Testis (tissue), 3 donors: Measurements from ENCODE around the gene NPB. TPM values are rescaled to one million over a fixed set of nuclear protein-coding genes. Genes with fewer than 3 reads are reported as not detected.

Experiments used
- DNase-seq: peaks from one replicate; pipeline ENCODE4 v3.0.0-alpha.2; 2019
- H3K27ac ChIP-seq, 2 donors: fragments of 200-600 bp; sonication (generic); one replicate each; pipeline ENCODE4 v1.5.1; 2019
- H3K27me3 ChIP-seq: fragments of 200-600 bp; sonication (generic); one replicate; pipeline ENCODE4 v1.5.1; 2019
- H3K36me3 ChIP-seq: fragments of 200-600 bp; sonication (generic); one replicate; pipeline ENCODE4 v1.5.1; 2017; ENCODE audit warnings: low read depth; ENCODE audit errors: missing control alignments
- H3K4me1 ChIP-seq: fragments of 200-600 bp; sonication (generic); one replicate; pipeline ENCODE4 v1.5.1; 2019
- H3K4me3 ChIP-seq, 2 donors: fragments of 200-600 bp; sonication (generic); one replicate each; pipeline ENCODE4 v1.5.1; 2017 to 2019
- H3K9me3 ChIP-seq: fragments of 200-600 bp; sonication (generic); one replicate; pipeline ENCODE4 v1.5.1; 2017
- CTCF ChIP-seq, 3 experiments: fragments of 450-650 bp in 2 of 3; fragments of 200-600 bp in 1 of 3; sonication (generic) in 1 of 3; IDR thresholded peaks; one replicate each; pipeline ENCODE4 v1.5.1; 2016 to 2019; ENCODE audit warnings: antibody characterized with exemption in 3 of 3, mild to moderate bottlenecking in 2 of 3, moderate library complexity in 1 of 3
- POLR2A ChIP-seq: fragments of 450-650 bp; IDR thresholded peaks from one replicate; pipeline ENCODE4 v1.6.1; 2017; ENCODE audit warnings: antibody characterized with exemption, mild to moderate bottlenecking, moderate library complexity
- WGBS, 2 donors: methylation state at CpG; one replicate each; pipeline ENCODE4 v1.1.5; 2018; 5-methylcytosine and 5-hydroxymethylcytosine counted together
- intact Hi-C: fragments of 100-400 bp; cut with DNase I; formaldehyde crosslinking; loops from one replicate; pipeline ENCODE4 v1.15.1; 2023; ENCODE audit warnings: low total_unique reads
- polyA plus RNA-seq: library from polyadenylated mRNA; stranded (reverse); fragments of 350-450 nt; fragmentation: Illumina TruSeq; extraction: RNeasy Lipid Tissue Mini Kit (QIAGEN cat#74804); gene quantifications from one replicate; pipeline ENCODE4 v1.2.3, GENCODE V29; 2014; ENCODE audit warnings: low read depth, low replicate concordance; ENCODE audit not compliant: insufficient read depth
- total RNA-seq, 2 donors: library from RNA; depleted of rRNA; stranded (reverse); fragments of >200 nt; gene quantifications; one replicate each; pipeline ENCODE4 v1.2.3, GENCODE V29; 2016

Gene NPB
- total and polyA plus RNA-seq, 3 donors from 2014 or later = 1.8 to 27.3 (median 22.7) TPM

GRCh38 chr17:81865358-81865732 is 36.7 kb upstream of the NPB start:
- Histone ChIP-seq H3K36me3 (no peaks in the 10 kb centered on the region), H3K4me1 (peaks cover 58% of the 10 kb centered on the region), H3K27me3 (no peaks in the 10 kb centered on the region), H3K27ac (no peak overlapping the region), H3K9me3 (no peaks in the 10 kb centered on the region), H3K4me3 (no peak overlapping the region)
- no peak for DNase-seq
- TF ChIP-seq POLR2A (no peak), CTCF (IDR thresholded peaks at IDR 0.05) (no peak)
- intact Hi-C loops = no loop called here
- 87 to 92% methylated on average over 8 of the region's 8 CpGs for WGBS, 2 donors

- TF ChIP-seq POLR2A = no peak
- TF ChIP-seq CTCF (IDR thresholded peaks at IDR 0.05) = no peak
- H3K36me3 ChIP-seq = no peaks in the 10 kb centered on the region
- peak; percentile 57 for DNase-seq
- H3K27me3 ChIP-seq = no peaks in the 10 kb centered on the region
- intact Hi-C loops = no loop called here
- peaks cover 58% of the 10 kb centered on the region for H3K4me1 ChIP-seq
- WGBS, 2 donors = 37 to 64% methylated on average over 2 to 17 of the region's 18 CpGs
- no peak overlapping the region for H3K27ac ChIP-seq
- no peaks in the 10 kb centered on the region for H3K9me3 ChIP-seq
- no peak overlapping the region for H3K4me3 ChIP-seq
Measured at GRCh38 chr17:81865733-81866439, 36.2 kb upstream of the NPB start.

GRCh38 chr17:81866440-81867169 is 35.4 kb upstream of the NPB start:
- Histone ChIP-seq H3K27me3 (no peaks in the 10 kb centered on the region), H3K9me3 (no peaks in the 10 kb centered on the region), H3K36me3 (no peaks in the 10 kb centered on the region), H3K4me1 (peaks cover 55% of the 10 kb centered on the region), H3K27ac (peak overlapping the region in 1 of 2 donors; percentile 54), H3K4me3 (no peak overlapping the region)
- intact Hi-C loops = no loop called here
- DNase-seq = no peak
- TF ChIP-seq POLR2A = no peak
- TF ChIP-seq CTCF (IDR thresholded peaks at IDR 0.05) = no peak
- WGBS, 2 donors = 59 to 77% methylated on average over 6 to 18 of the region's 18 CpGs

GRCh38 chr17:81867170-81867990 is 34.7 kb upstream of the NPB start:
- WGBS, 2 donors = 47 to 67% methylated on average over 12 to 23 of the region's 23 CpGs
- DNase-seq = peak; percentile 58
- Histone ChIP-seq H3K9me3 (no peaks in the 10 kb centered on the region), H3K27ac (peak overlapping the region in 1 of 2 donors; percentile 54), H3K4me1 (peaks cover 51% of the 10 kb centered on the region), H3K27me3 (no peaks in the 10 kb centered on the region), H3K4me3 (no peak overlapping the region), H3K36me3 (no peaks in the 10 kb centered on the region)
- TF ChIP-seq CTCF (IDR thresholded peaks at IDR 0.05) (no peak), POLR2A (no peak)
- intact Hi-C loops = no loop called here
